Endothelial cell of umbilical vein (primary cell): ENCODE results near the gene RCAN3. TPM values are rescaled to one million over a fixed set of nuclear protein-coding genes. Genes with fewer than 3 reads are reported as not detected.
A peak's percentile ranks its signal among the peaks of the same experiment; 100 is the strongest.

ENCODE experiments used
- BruUV-seq: library from RNA; stranded (reverse); fragments of 400-500 nt; replicated peaks from 2 replicates; lab custom pipeline; 2021; lab: Mats Ljungman, UMichigan
- CTCF ChIA-PET: fragments of 300-600, 350-600 bp; sonication (Branson Sonifier 250); formaldehyde crosslinking; loops from one replicate; lab custom pipeline; 2021; ENCODE audit warnings: antibody characterized with exemption, inconsistent platforms; lab: Charles Lee
- POLR2A ChIA-PET: fragments of 300-600, 350-600 bp; sonication (Branson Sonifier 250); formaldehyde crosslinking; loops from one replicate; lab custom pipeline; 2021; ENCODE audit warnings: antibody characterized with exemption, inconsistent platforms; lab: Charles Lee
- DNase-seq: peaks from one replicate; pipeline ENCODE4 v3.0.0-alpha.2; 2011; ENCODE audit warnings: low read depth, low spot score
- FAIRE-seq: peaks from 2 replicates; lab custom pipeline; 2011; peaks lifted over from hg19 to GRCh38; lab: Jason Lieb, UNC
- H2AFZ ChIP-seq: 2 replicates; pipeline ENCODE4 v1.6.0; 2012; ENCODE audit warnings: low read depth, low read length, control low read depth, inconsistent platforms
- H3K27ac ChIP-seq: 2 replicates; pipeline ENCODE4 v1.5.1; 2011; ENCODE audit warnings: low read depth, mild to moderate bottlenecking, control low read depth, low read length, moderate library complexity; ENCODE audit not compliant: insufficient read depth
- H3K27me3 ChIP-seq, 2 experiments: 2 replicates each; pipeline versions ENCODE4 v1.6.0 to v1.6.1; 2011; ENCODE audit warnings: low read length in 2 of 2, mixed read lengths in 1 of 2; ENCODE audit not compliant: control insufficient read depth in 2 of 2, insufficient read depth in 2 of 2
- H3K36me3 ChIP-seq, 2 experiments: 2 replicates in 1 of 2; 3 replicates in 1 of 2; pipeline ENCODE4 v1.5.1; 2011; ENCODE audit warnings: low read length in 2 of 2, mild to moderate bottlenecking in 1 of 2, moderate library complexity in 1 of 2; ENCODE audit not compliant: control insufficient read depth in 2 of 2, insufficient read depth in 2 of 2; ENCODE audit errors: extremely low read depth in 1 of 2
- H3K4me1 ChIP-seq: 3 replicates; pipeline ENCODE4 v1.5.1; 2011; ENCODE audit warnings: mild to moderate bottlenecking, low read length; ENCODE audit not compliant: control insufficient read depth, insufficient read depth; ENCODE audit errors: extremely low read depth
- H3K4me2 ChIP-seq: 2 replicates; pipeline ENCODE4 v1.6.1; 2011; ENCODE audit warnings: low read length, control low read depth, mixed read lengths; ENCODE audit not compliant: insufficient read depth
- H3K4me3 ChIP-seq, 3 experiments: fragments of 200-600 bp in 1 of 3; sonication (generic), shearing (Covaris generic) in 1 of 3; replicated peaks in 1 of 3; 2 replicates each; pipeline ENCODE4 v1.5.1; 2011 to 2016; ENCODE audit warnings: control low read depth in 3 of 3, low read length in 3 of 3, mild to moderate bottlenecking in 2 of 3, inconsistent platforms in 1 of 3, low read depth in 1 of 3, moderate library complexity in 1 of 3; ENCODE audit not compliant: insufficient read depth in 1 of 3
- H3K79me2 ChIP-seq: 2 replicates; pipeline ENCODE4 v1.6.0; 2012; ENCODE audit warnings: low read length, inconsistent platforms; ENCODE audit not compliant: control insufficient read depth, insufficient read depth
- H3K9ac ChIP-seq: replicated peaks from 2 replicates; pipeline ENCODE3; 2011; ENCODE audit warnings: low read length, control low read depth; ENCODE audit not compliant: insufficient read depth; ENCODE audit errors: extremely low read depth
- H3K9me1 ChIP-seq: replicated peaks from 3 replicates; pipeline ENCODE4 v1.6.0; 2011; ENCODE audit warnings: mild to moderate bottlenecking, low read length; ENCODE audit not compliant: control insufficient read depth, insufficient read depth; ENCODE audit errors: extremely low read depth
- H3K9me3 ChIP-seq: replicated peaks from 2 replicates; pipeline ENCODE4 v1.5.1; 2012; ENCODE audit warnings: low read length, inconsistent platforms; ENCODE audit not compliant: control insufficient read depth, insufficient read depth
- H4K20me1 ChIP-seq: replicated peaks from 2 replicates; pipeline ENCODE3; 2011; ENCODE audit warnings: mild to moderate bottlenecking, low read length; ENCODE audit not compliant: control insufficient read depth, insufficient read depth; ENCODE audit errors: extremely low read depth
- FOS ChIP-seq: IDR thresholded peaks from 2 replicates; pipeline ENCODE4 v1.6.1; 2011; ENCODE audit warnings: mild to moderate bottlenecking, low read length, moderate library complexity, borderline replicate concordance; ENCODE audit not compliant: insufficient read depth
- JUN ChIP-seq: IDR thresholded peaks from 2 replicates; pipeline ENCODE4 v1.6.1; 2011; ENCODE audit warnings: borderline replicate concordance, low read depth; ENCODE audit not compliant: insufficient read length, insufficient read depth
- POLR2AphosphoS5 ChIP-seq: IDR thresholded peaks from 2 replicates; pipeline ENCODE4 v1.6.1; 2012; ENCODE audit warnings: low read depth, mild to moderate bottlenecking, control low read depth, low read length, moderate library complexity; ENCODE audit not compliant: insufficient read depth
- dilution Hi-C: fragments of 300-500 bp; cut with MboI; formaldehyde crosslinking; loops from one replicate; pipeline ENCODE4 v1.15.0; 2019; ENCODE audit warnings: low sequenced_read_pairs; ENCODE audit not compliant: extremely low pct_ligation_motif_present
- intact Hi-C: fragments of 100-400 bp; cut with micrococcal nuclease; formaldehyde crosslinking; loops from one replicate; pipeline ENCODE4 v1.10.0; 2022
- polyA plus RNA-seq, 4 experiments: library from polyadenylated mRNA; depleted of rRNA in 3 of 4; stranded (reverse) in 3 of 4; unstranded in 1 of 4; fragments of >200 nt; gene quantifications; 2 replicates each; pipeline versions ENCODE4 v1.2.1 to v1.2.3, GENCODE V29; 2011 to 2012; ENCODE audit warnings: missing spikeins in 1 of 4
- total RNA-seq: library from RNA; stranded (reverse); gene quantifications from 2 replicates; pipeline ENCODE4 v1.2.3, GENCODE V29; 2021
- TF ChIP-seq, protein P1 (sequence below): IDR thresholded peaks from 2 replicates; pipeline ENCODE4 v1.6.1; 2011; ENCODE audit not compliant: insufficient read depth, insufficient read length
- TF ChIP-seq, protein P2 (sequence below), 2 donors: IDR thresholded peaks; 1 replicate in 1 of 2; 2 replicates in 1 of 2; pipeline ENCODE4 v1.5.1; 2011; ENCODE audit warnings: low read length in 2 of 2, mild to moderate bottlenecking in 2 of 2, moderate library complexity in 2 of 2, control low read depth in 1 of 2, inconsistent platforms in 1 of 2, low read depth in 1 of 2; ENCODE audit not compliant: insufficient read depth in 1 of 2; ENCODE audit errors: extremely low read depth in 1 of 2

The RCAN3 gene
- total and polyA plus RNA-seq, 2 donors (not counting 3 experiments of a cell fraction or from before 2014, with no cell fraction given): 0.99 to 5.1 TPM

DNA sequence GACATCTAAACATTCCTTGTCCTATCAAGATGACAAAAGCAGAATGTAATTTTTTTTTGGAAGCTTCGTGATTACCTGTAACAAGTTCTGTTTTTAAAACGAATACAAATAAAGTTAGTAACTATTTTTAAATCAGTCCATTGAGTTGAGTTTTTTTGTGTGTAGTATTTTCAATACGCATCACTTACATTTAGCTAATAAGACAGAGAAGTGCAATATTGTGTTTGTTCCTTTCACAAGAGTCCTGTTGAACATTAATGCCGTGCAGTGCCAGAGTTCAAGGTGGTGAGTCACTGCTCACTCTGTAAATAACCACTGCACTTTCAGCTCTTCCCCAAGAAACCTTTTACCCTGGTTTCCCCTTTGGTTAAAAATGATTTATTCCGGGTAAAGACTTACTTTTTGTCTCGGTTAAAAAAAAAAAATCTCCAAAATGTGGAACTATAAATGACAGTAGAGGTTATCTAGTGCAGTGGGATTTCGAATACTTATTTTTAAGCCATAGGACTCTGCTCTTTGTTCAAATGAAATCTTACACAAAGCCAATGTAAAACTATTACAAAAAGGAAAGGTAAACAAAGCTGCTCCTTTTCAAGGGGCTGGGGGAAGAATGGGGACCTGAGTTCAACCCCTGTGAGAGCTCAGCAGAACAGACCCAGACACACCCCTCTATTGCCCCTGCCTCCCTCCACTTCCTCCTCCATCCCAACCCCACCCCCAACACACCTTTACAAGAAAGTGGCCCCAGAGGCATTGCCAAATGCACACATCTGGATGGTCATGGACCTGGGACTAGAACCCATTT lies 38.5 kb downstream of the RCAN3 start:
- H3K27ac ChIP-seq: no peak overlapping the region
- H3K9ac ChIP-seq: no peak overlapping the region
- DNase-seq (peak; percentile 47), FAIRE-seq (peak; percentile 78)
- CTCF ChIA-PET: interaction anchor here (0.6 to 2.4 kb wide), 13 partner anchors 12 to 725 kb away, joined by 3 to 21 read pairs (median 4); no protein-coding TSS in a partner anchor
- H3K4me3 ChIP-seq: no peak overlapping the region
- intact Hi-C loops: no loop called here
- TF ChIP-seq FOS (peak; percentile 61), JUN (peak; percentile 13)
- TF ChIP-seq, protein P1, sequence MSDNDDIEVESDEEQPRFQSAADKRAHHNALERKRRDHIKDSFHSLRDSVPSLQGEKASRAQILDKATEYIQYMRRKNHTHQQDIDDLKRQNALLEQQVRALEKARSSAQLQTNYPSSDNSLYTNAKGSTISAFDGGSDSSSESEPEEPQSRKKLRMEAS: no peak
- peaks cover 3% of the 10 kb centered on the region for H3K4me1 ChIP-seq
- peaks cover 0 to 2% of the 10 kb centered on the region in 2 experiments for H3K27me3 ChIP-seq
- no peaks in the 10 kb centered on the region for H3K9me1 ChIP-seq
- no TSS peak for BruUV-seq
- H3K4me2 ChIP-seq: no peak overlapping the region
- H2AFZ ChIP-seq: no peak overlapping the region
- no peaks in the 10 kb centered on the region for H4K20me1 ChIP-seq
- H3K9me3 ChIP-seq: no peaks in the 10 kb centered on the region
- no peaks in the 10 kb centered on the region for H3K36me3 ChIP-seq
- H3K79me2 ChIP-seq: no peaks in the 10 kb centered on the region
- dilution Hi-C loops: no loop called here
- POLR2A ChIA-PET: no interaction called here

DNA sequence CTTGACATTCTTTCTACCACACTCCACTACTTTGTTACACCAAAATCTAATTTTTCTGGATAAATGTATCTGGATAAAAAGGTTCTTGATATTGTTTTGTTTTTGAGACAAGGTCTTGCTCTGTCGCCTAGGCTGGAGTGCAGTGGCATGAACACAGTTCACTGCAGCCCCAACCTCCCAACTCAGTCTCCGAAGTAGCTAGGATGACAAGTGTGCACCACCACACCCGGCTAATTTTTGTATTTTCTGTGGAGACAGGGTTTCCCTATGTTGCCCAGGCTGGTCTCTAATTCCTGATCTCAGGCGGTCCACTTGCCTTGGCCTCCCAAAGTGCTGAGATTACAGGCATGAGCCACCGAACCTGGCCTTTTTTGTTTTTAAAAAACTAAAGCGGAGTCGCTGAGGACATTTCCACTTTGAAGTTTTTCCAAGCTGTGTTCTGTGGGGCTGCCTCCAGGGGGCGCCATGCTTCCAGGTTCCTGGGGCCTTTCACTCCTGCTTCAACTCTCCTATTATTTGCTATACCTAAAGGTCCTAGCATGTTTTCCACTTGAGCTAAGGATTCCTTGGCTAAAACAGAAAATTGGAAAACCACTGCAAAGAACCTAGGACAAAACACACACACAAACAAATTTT lies 39.2 kb downstream of the RCAN3 start:
- Histone ChIP-seq H3K36me3 (no peaks in the 10 kb centered on the region), H2AFZ (no peak overlapping the region), H3K9me3 (no peaks in the 10 kb centered on the region), H3K4me3 (no peak overlapping the region), H3K4me2 (no peak overlapping the region), H3K9ac (no peak overlapping the region), H3K79me2 (no peaks in the 10 kb centered on the region), H3K4me1 (peaks cover 3% of the 10 kb centered on the region), H3K27ac (no peak overlapping the region), H3K9me1 (no peaks in the 10 kb centered on the region), H4K20me1 (no peaks in the 10 kb centered on the region), H3K27me3 (peaks cover 0 to 2% of the 10 kb centered on the region in 2 experiments)
- POLR2A ChIA-PET: no interaction called here
- TF ChIP-seq, protein P2, sequence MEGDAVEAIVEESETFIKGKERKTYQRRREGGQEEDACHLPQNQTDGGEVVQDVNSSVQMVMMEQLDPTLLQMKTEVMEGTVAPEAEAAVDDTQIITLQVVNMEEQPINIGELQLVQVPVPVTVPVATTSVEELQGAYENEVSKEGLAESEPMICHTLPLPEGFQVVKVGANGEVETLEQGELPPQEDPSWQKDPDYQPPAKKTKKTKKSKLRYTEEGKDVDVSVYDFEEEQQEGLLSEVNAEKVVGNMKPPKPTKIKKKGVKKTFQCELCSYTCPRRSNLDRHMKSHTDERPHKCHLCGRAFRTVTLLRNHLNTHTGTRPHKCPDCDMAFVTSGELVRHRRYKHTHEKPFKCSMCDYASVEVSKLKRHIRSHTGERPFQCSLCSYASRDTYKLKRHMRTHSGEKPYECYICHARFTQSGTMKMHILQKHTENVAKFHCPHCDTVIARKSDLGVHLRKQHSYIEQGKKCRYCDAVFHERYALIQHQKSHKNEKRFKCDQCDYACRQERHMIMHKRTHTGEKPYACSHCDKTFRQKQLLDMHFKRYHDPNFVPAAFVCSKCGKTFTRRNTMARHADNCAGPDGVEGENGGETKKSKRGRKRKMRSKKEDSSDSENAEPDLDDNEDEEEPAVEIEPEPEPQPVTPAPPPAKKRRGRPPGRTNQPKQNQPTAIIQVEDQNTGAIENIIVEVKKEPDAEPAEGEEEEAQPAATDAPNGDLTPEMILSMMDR (IDR thresholded peaks at IDR 0.05; ENCODE audit: extremely low read depth in 1 of 2, insufficient read depth in 1 of 2, low read depth in 1 of 2, low read length in 2 of 2): peak; percentile 46 to 47
- TF ChIP-seq POLR2AphosphoS5: no peak
- intact Hi-C loops (loop anchor here (1.0 kb wide), 1 partner anchor 93 kb away; no protein-coding TSS in a partner anchor), dilution Hi-C loops (no loop called here)
- FAIRE-seq (peak; percentile 70), DNase-seq (no peak)
- CTCF ChIA-PET: interaction anchor here (0.6 to 2.4 kb wide), 11 partner anchors 13 to 726 kb away, joined by 3 to 21 read pairs (median 4); no protein-coding TSS in a partner anchor
- BruUV-seq: no TSS peak
